Activated T-cell treated with anti-CD3 and anti-CD28 coated beads for 4 hours (primary cell): ENCODE results near the gene NXN.
A peak's percentile ranks its signal among the peaks of the same experiment; 100 is the strongest.
"Not testable (repeated sequence)": the region's sequence is repeated elsewhere in the genome, so short reads cannot be mapped to it uniquely, and the experiment has no call there.

Experiments
- DNase-seq: peaks from one replicate; pipeline ENCODE4 v3.0.0-alpha.2; 2020

NXN gene

GRCh38 chr17:814371-814770 is 165.2 kb downstream of the NXN start:
- DNase-seq = no peak

- no peak for DNase-seq
These were observed 166.9 kb downstream of the NXN start for GRCh38 chr17:812638-813204.

- DNase-seq = no peak
These were observed 168.4 kb downstream of the NXN start for GRCh38 chr17:811051-811784.

- DNase-seq = no peak
These were observed 171.9 kb downstream of the NXN start for GRCh38 chr17:807523-808294.

GRCh38 chr17:806781-807522 is 172.6 kb downstream of the NXN start:
- DNase-seq = no peak

GRCh38 chr17:806346-806745 is 173.2 kb downstream of the NXN start:
- DNase-seq = no peak

GRCh38 chr17:805886-806285 is 173.7 kb downstream of the NXN start:
- not testable (repeated sequence) for DNase-seq

GRCh38 chr17:804541-805435 is 174.8 kb downstream of the NXN start:
- no peak for DNase-seq

- DNase-seq = no peak
These were observed 176.4 kb downstream of the NXN start for GRCh38 chr17:802901-803881.

- DNase-seq = no peak
These were observed 177.1 kb downstream of the NXN start for GRCh38 chr17:802481-802880.

GRCh38 chr17:801660-802059 is 177.9 kb downstream of the NXN start:
- no peak for DNase-seq

GRCh38 chr17:800446-801242 is 178.9 kb downstream of the NXN start:
- DNase-seq = no peak

GRCh38 chr17:799261-799660 is 180.3 kb downstream of the NXN start:
- DNase-seq = no peak

- no peak for DNase-seq
These were observed 181.3 kb downstream of the NXN start for GRCh38 chr17:798246-798645.

- no peak for DNase-seq
These were observed 182.2 kb downstream of the NXN start for GRCh38 chr17:797236-797840.

GRCh38 chr17:796609-797008 is 183.0 kb downstream of the NXN start:
- DNase-seq = no peak

GRCh38 chr17:795721-796120 is 183.9 kb downstream of the NXN start:
- no peak for DNase-seq

GRCh38 chr17:795276-795675 is 184.3 kb downstream of the NXN start:
- DNase-seq = no peak

GRCh38 chr17:794876-795275 is 184.7 kb downstream of the NXN start:
- DNase-seq = peak; percentile 14

- no peak for DNase-seq
These were observed 187.3 kb downstream of the NXN start for GRCh38 chr17:792277-792676.
